Keratinocyte (primary cell): ENCODE measurements around the gene LACC1. TPM values are rescaled to one million over a fixed set of nuclear protein-coding genes. Genes with fewer than 3 reads are reported as not detected.

Source experiments
- DNase-seq: peaks from one replicate; pipeline ENCODE4 v3.0.0-alpha.2; 2011; ENCODE audit warnings: low read depth, missing footprints, low spot score
- FAIRE-seq: peaks from 2 replicates; lab custom pipeline; 2011; peaks lifted over from hg19 to GRCh38; lab: Jason Lieb, UNC
- H2AFZ ChIP-seq: 2 replicates; pipeline ENCODE4 v1.6.0; 2012; ENCODE audit warnings: low read length, control low read depth, inconsistent platforms; ENCODE audit not compliant: control insufficient read depth
- H3K27ac ChIP-seq: 2 replicates; pipeline ENCODE4 v1.5.1; 2011; ENCODE audit warnings: low read length; ENCODE audit not compliant: control insufficient read depth, insufficient read depth
- H3K27me3 ChIP-seq: 3 replicates; pipeline ENCODE4 v1.6.0; 2011; ENCODE audit warnings: low read length; ENCODE audit not compliant: control insufficient read depth, insufficient read depth; ENCODE audit errors: extremely low read depth
- H3K36me3 ChIP-seq, 2 experiments: 2 replicates in 1 of 2; 3 replicates in 1 of 2; pipeline ENCODE4 v1.5.1; 2011; ENCODE audit warnings: low read length in 2 of 2, mild to moderate bottlenecking in 1 of 2; ENCODE audit not compliant: control insufficient read depth in 2 of 2, insufficient read depth in 2 of 2; ENCODE audit errors: extremely low read depth in 1 of 2
- H3K4me1 ChIP-seq: 3 replicates; pipeline ENCODE4 v1.5.1; 2011; ENCODE audit warnings: low read length; ENCODE audit not compliant: control insufficient read depth, insufficient read depth; ENCODE audit errors: extremely low read depth
- H3K4me2 ChIP-seq: 3 replicates; pipeline ENCODE4 v1.6.0; 2011; ENCODE audit warnings: low read depth, low read length; ENCODE audit not compliant: control insufficient read depth, insufficient read depth; ENCODE audit errors: extremely low read depth
- H3K4me3 ChIP-seq, 3 experiments: fragments of 200-600 bp in 1 of 3; sonication (generic) in 1 of 3; 2 replicates in 2 of 3; 3 replicates in 1 of 3; pipeline ENCODE4 v1.5.1; 2011 to 2016; ENCODE audit warnings: low read length in 3 of 3, mild to moderate bottlenecking in 3 of 3, control low read depth in 2 of 3, inconsistent platforms in 1 of 3, low read depth in 1 of 3, mixed read lengths in 1 of 3, mixed run types in 1 of 3, moderate library complexity in 1 of 3; ENCODE audit not compliant: control insufficient read depth in 2 of 3, insufficient read depth in 2 of 3; ENCODE audit errors: extremely low read depth in 1 of 3
- H3K79me2 ChIP-seq: 2 replicates; pipeline ENCODE4 v1.6.0; 2012; ENCODE audit warnings: low read length; ENCODE audit not compliant: control insufficient read depth, insufficient read depth
- H3K9ac ChIP-seq: 3 replicates; pipeline ENCODE4 v1.6.0; 2011; ENCODE audit warnings: low read length; ENCODE audit not compliant: control insufficient read depth, insufficient read depth; ENCODE audit errors: extremely low read depth
- H3K9me1 ChIP-seq: 3 replicates; pipeline ENCODE4 v1.6.0; 2011; ENCODE audit warnings: low read length; ENCODE audit not compliant: control insufficient read depth, insufficient read depth; ENCODE audit errors: extremely low read depth
- H3K9me3 ChIP-seq: 2 replicates; pipeline ENCODE4 v1.5.1; 2012; ENCODE audit warnings: low read depth, low read length; ENCODE audit not compliant: control insufficient read depth
- H4K20me1 ChIP-seq: 3 replicates; pipeline ENCODE4 v1.6.0; 2011; ENCODE audit warnings: low read length; ENCODE audit not compliant: control insufficient read depth, insufficient read depth; ENCODE audit errors: extremely low read depth
- EZH2 ChIP-seq: IDR thresholded peaks from one replicate; pipeline ENCODE4 v1.6.1; 2012; ENCODE audit warnings: inconsistent platforms, mild to moderate bottlenecking, low read length, moderate library complexity
- dilution Hi-C: fragments of 300-500 bp; cut with MboI; formaldehyde crosslinking; loops from one replicate; pipeline ENCODE4 v1.7.0; 2020; ENCODE audit warnings: low sequenced_read_pairs; ENCODE audit not compliant: extremely low pct_ligation_motif_present
- polyA plus RNA-seq, 5 experiments: library from polyadenylated mRNA; depleted of rRNA in 3 of 5; stranded (reverse) in 3 of 5; stranded (forward) in 1 of 5; unstranded in 1 of 5; fragments of >200 nt; gene quantifications; 1 replicate in 1 of 5; 2 replicates in 3 of 5; 3 replicates in 1 of 5; pipeline versions ENCODE4 v1.2.1 to v1.2.3, GENCODE V29; 2011 to 2012; ENCODE audit warnings: missing spikeins in 2 of 5, low read depth in 1 of 5, low replicate concordance in 1 of 5
- TF ChIP-seq, protein P1 (sequence below), 3 experiments: IDR thresholded peaks in 1 of 3; conservative IDR thresholded peaks in 1 of 3; optimal IDR thresholded peaks in 1 of 3; 2 replicates in 2 of 3; 3 replicates in 1 of 3; pipeline versions ENCODE3 to v1.5.1; 2011; ENCODE audit warnings: low read length in 3 of 3, mild to moderate bottlenecking in 3 of 3, moderate library complexity in 2 of 3, control low read depth in 1 of 3, inconsistent platforms in 1 of 3; ENCODE audit not compliant: insufficient read depth in 2 of 3; ENCODE audit errors: extremely low read depth in 1 of 3

The LACC1 gene
- polyA plus RNA-seq, 1 donor (not counting 4 experiments of a cell fraction or from before 2014, with no cell fraction given), result 6.5 TPM

GRCh38 chr13:43865892-43866291, 13.8 kb upstream of the LACC1 start:
- H3K4me1 ChIP-seq, result peaks cover 18% of the 10 kb centered on the region
- dilution Hi-C loops, result no loop called here
- no peaks in the 10 kb centered on the region for H3K79me2 ChIP-seq
- H3K27me3 ChIP-seq, result no peaks in the 10 kb centered on the region
- H2AFZ ChIP-seq, result peak overlapping the region; percentile 54
- H3K9ac ChIP-seq, result peak overlapping the region; percentile 51
- H3K36me3 ChIP-seq, result no peaks in the 10 kb centered on the region
- H3K4me2 ChIP-seq, result peak overlapping the region; percentile 4
- no peaks in the 10 kb centered on the region for H3K9me1 ChIP-seq
- peak; percentile 53 for DNase-seq
- H3K9me3 ChIP-seq, result no peaks in the 10 kb centered on the region
- FAIRE-seq, result peak; percentile 91
- H3K4me3 ChIP-seq, result no peak overlapping the region
- peak overlapping the region; percentile 85 for H3K27ac ChIP-seq
- TF ChIP-seq, protein P1, sequence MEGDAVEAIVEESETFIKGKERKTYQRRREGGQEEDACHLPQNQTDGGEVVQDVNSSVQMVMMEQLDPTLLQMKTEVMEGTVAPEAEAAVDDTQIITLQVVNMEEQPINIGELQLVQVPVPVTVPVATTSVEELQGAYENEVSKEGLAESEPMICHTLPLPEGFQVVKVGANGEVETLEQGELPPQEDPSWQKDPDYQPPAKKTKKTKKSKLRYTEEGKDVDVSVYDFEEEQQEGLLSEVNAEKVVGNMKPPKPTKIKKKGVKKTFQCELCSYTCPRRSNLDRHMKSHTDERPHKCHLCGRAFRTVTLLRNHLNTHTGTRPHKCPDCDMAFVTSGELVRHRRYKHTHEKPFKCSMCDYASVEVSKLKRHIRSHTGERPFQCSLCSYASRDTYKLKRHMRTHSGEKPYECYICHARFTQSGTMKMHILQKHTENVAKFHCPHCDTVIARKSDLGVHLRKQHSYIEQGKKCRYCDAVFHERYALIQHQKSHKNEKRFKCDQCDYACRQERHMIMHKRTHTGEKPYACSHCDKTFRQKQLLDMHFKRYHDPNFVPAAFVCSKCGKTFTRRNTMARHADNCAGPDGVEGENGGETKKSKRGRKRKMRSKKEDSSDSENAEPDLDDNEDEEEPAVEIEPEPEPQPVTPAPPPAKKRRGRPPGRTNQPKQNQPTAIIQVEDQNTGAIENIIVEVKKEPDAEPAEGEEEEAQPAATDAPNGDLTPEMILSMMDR (optimal IDR thresholded peaks at IDR 0.05 in 1 of 3, IDR thresholded peaks at IDR 0.05 in 1 of 3, conservative IDR thresholded peaks at IDR 0.05 in 1 of 3; ENCODE audit: extremely low read depth in 1 of 3, insufficient read depth in 2 of 3, low read length in 3 of 3), result no peak
- TF ChIP-seq EZH2, result no peak
- no peaks in the 10 kb centered on the region for H4K20me1 ChIP-seq

DNA sequence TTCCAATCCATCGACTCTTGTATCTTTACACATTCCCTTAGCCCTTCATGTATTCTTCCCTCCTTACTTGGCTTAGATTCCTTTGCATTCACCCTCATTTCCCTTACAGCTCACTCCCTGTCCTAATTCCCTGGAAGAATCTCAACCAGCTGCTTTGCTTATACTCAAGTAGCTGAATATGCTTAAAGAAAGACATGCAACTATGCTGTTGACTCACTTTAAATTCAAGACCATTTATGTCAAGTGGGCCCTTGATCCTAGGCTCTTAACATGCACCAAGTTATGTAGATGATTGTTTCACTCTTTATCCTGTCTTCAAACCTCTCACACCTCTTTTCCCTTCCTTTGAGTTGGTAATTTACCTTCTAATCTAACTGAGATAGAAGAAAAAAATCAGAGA, 7.5 kb upstream of the LACC1 start:
- H3K27ac ChIP-seq, result no peak overlapping the region

More for the DNA sequence above, 7.5 kb upstream of the LACC1 start:
- H2AFZ ChIP-seq, result no peak overlapping the region
- TF ChIP-seq, protein P1 (optimal IDR thresholded peaks at IDR 0.05 in 1 of 3, IDR thresholded peaks at IDR 0.05 in 1 of 3, conservative IDR thresholded peaks at IDR 0.05 in 1 of 3; ENCODE audit: extremely low read depth in 1 of 3, insufficient read depth in 2 of 3, low read length in 3 of 3), result no peak
- no peak for TF ChIP-seq EZH2
- H3K9me1 ChIP-seq, result no peaks in the 10 kb centered on the region
- no peak for FAIRE-seq
- no peaks in the 10 kb centered on the region for H3K27me3 ChIP-seq
- H3K9me3 ChIP-seq, result no peaks in the 10 kb centered on the region
- no peak overlapping the region for H3K4me2 ChIP-seq
- H3K4me3 ChIP-seq, result no peak overlapping the region
- H3K4me1 ChIP-seq, result peaks cover 5% of the 10 kb centered on the region
- no peak for DNase-seq
- dilution Hi-C loops, result no loop called here
- peaks cover 0 to 3% of the 10 kb centered on the region in 2 experiments for H3K36me3 ChIP-seq
- H3K79me2 ChIP-seq, result no peaks in the 10 kb centered on the region
- no peaks in the 10 kb centered on the region for H4K20me1 ChIP-seq
- no peak overlapping the region for H3K9ac ChIP-seq
